Breast epithelium (tissue), 4 donors: ENCODE data around the gene MYH9. TPM values are rescaled to one million over a fixed set of nuclear protein-coding genes. Genes with fewer than 3 reads are reported as not detected.

ENCODE experiments used
- DNase-seq, 2 donors: peaks; one replicate each; pipeline ENCODE4 v3.0.0-alpha.2; 2019; ENCODE audit warnings: low spot score in 2 of 2
- H3K27ac ChIP-seq, 2 donors: fragments of 200-600 bp; sonication (generic) in 1 of 2; one replicate each; pipeline ENCODE4 v1.5.1; 2016 to 2019; ENCODE audit warnings: mild to moderate bottlenecking in 1 of 2
- H3K27me3 ChIP-seq, 2 donors: fragments of 200-600 bp; sonication (generic) in 1 of 2; one replicate each; pipeline versions ENCODE4 v1.5.1 to v1.6.0; 2017 to 2019; ENCODE audit warnings: control low read depth in 1 of 2, mild to moderate bottlenecking in 1 of 2
- H3K36me3 ChIP-seq: fragments of 200-600 bp; one replicate; pipeline ENCODE4 v1.5.1; 2019
- H3K4me1 ChIP-seq, 2 donors: fragments of 200-600 bp; sonication (generic); one replicate each; pipeline ENCODE4 v1.5.1; 2016 to 2019; ENCODE audit warnings: control low read depth in 1 of 2
- H3K4me3 ChIP-seq, 3 donors: fragments of 200-600 bp; sonication (generic); 1 replicate in 2 of 3; 2 replicates in 1 of 3; pipeline ENCODE4 v1.5.1; 2016 to 2019; ENCODE audit warnings: mild to moderate bottlenecking in 3 of 3, moderate library complexity in 2 of 3
- H3K9me3 ChIP-seq, 2 donors: fragments of 200-600 bp; sonication (generic) in 1 of 2; one replicate each; pipeline ENCODE4 v1.5.1; 2016 to 2019; ENCODE audit warnings: control low read depth in 1 of 2
- POLR2A ChIP-seq: fragments of 450-650 bp; IDR thresholded peaks from one replicate; pipeline ENCODE4 v1.6.1; 2016; ENCODE audit warnings: antibody characterized with exemption, mild to moderate bottlenecking, moderate library complexity
- POLR2AphosphoS5 ChIP-seq, 3 donors: sonication (generic); formaldehyde crosslinking; IDR thresholded peaks; one replicate each; pipeline ENCODE4 v1.6.1; 2017; ENCODE audit warnings: antibody characterized with exemption in 3 of 3
- intact Hi-C: fragments of 100-400 bp; cut with DNase I; formaldehyde crosslinking; loops from one replicate; pipeline ENCODE4 v1.15.1; 2023; ENCODE audit warnings: low total_unique reads
- total RNA-seq, 3 donors: library from RNA; depleted of rRNA; stranded (reverse); fragments of >200 nt; gene quantifications; one replicate each; pipeline ENCODE4 v1.1.0, GENCODE V29; 2016
- TF ChIP-seq, protein P1 (sequence below), 3 donors: fragments of 450-650 bp; IDR thresholded peaks; one replicate each; pipeline ENCODE4 v1.5.1; 2016 to 2017; ENCODE audit warnings: antibody characterized with exemption in 3 of 3, mild to moderate bottlenecking in 3 of 3, moderate library complexity in 3 of 3

Gene MYH9
- total RNA-seq, 3 donors from 2014 or later: 169 to 392 (median 268) TPM

DNA sequence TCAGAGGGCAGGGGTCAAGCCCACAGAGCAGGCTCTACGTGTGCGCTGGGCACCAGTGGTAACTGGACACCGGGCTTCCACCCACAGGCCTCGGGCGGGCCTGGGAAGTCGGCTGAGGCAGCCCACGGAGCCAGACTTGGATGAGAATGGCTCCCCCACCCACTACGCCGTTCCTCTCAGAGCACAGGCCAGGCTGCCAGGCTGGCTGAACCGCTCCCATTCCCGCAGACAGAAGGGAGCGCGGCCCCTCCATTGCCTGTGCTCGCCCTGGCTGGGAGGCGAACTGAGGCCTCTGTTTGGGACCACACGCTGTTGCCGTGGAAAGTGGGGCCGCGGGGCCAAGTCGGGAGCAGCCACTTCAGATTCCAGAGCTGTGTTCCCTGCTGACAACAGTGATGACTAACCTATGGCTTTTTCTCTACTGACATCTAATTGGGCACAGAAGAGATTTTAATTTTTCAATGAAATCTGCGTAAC lies 63.9 kb downstream of the MYH9 start:
- Histone ChIP-seq H3K4me1 (peaks cover 31 to 38% of the 10 kb centered on the region in 2 donors), H3K27me3 (no peaks in the 10 kb centered on the region), H3K27ac (peak overlapping the region; percentile 96 to 97), H3K9me3 (no peaks in the 10 kb centered on the region), H3K36me3 (peaks cover 6% of the 10 kb centered on the region), H3K4me3 (peak overlapping the region in 1 of 3 donors; percentile 44)
- TF ChIP-seq POLR2AphosphoS5 (IDR thresholded peaks at IDR 0.05) (peak in 1 of 3 donors; percentile 46), POLR2A (no peak)
- TF ChIP-seq, protein P1, sequence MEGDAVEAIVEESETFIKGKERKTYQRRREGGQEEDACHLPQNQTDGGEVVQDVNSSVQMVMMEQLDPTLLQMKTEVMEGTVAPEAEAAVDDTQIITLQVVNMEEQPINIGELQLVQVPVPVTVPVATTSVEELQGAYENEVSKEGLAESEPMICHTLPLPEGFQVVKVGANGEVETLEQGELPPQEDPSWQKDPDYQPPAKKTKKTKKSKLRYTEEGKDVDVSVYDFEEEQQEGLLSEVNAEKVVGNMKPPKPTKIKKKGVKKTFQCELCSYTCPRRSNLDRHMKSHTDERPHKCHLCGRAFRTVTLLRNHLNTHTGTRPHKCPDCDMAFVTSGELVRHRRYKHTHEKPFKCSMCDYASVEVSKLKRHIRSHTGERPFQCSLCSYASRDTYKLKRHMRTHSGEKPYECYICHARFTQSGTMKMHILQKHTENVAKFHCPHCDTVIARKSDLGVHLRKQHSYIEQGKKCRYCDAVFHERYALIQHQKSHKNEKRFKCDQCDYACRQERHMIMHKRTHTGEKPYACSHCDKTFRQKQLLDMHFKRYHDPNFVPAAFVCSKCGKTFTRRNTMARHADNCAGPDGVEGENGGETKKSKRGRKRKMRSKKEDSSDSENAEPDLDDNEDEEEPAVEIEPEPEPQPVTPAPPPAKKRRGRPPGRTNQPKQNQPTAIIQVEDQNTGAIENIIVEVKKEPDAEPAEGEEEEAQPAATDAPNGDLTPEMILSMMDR (IDR thresholded peaks at IDR 0.05): no peak
- no peak for DNase-seq
- intact Hi-C loops: loop anchor here (10.0 kb wide), 1 partner anchor 51 kb away; no protein-coding TSS in a partner anchor

- intact Hi-C loops: loop anchor here (10.0 kb wide), 1 partner anchor 51 kb away; no protein-coding TSS in a partner anchor
- H3K27ac ChIP-seq: peak overlapping the region; percentile 96 to 97
- DNase-seq: peak; percentile 78 to 81
- no peaks in the 10 kb centered on the region for H3K27me3 ChIP-seq
- TF ChIP-seq, protein P1 (IDR thresholded peaks at IDR 0.05): peak in 1 of 3 donors; percentile 32
- TF ChIP-seq POLR2A (peak; percentile 9), POLR2AphosphoS5 (IDR thresholded peaks at IDR 0.05) (peak; percentile 69 to 90 (median 74))
- H3K4me1 ChIP-seq: peaks cover 27 to 33% of the 10 kb centered on the region in 2 donors
- no peaks in the 10 kb centered on the region for H3K9me3 ChIP-seq
- H3K36me3 ChIP-seq: peaks cover 9% of the 10 kb centered on the region
- peak overlapping the region in 1 of 3 donors; percentile 44 for H3K4me3 ChIP-seq
These were observed 64.4 kb downstream of the MYH9 start for GRCh38 chr22:36323182-36323854.

GRCh38 chr22:36322602-36322915 lies 65.2 kb downstream of the MYH9 start:
- Histone ChIP-seq H3K27ac (peak overlapping the region; percentile 96 to 97), H3K4me3 (no peak overlapping the region), H3K4me1 (peaks cover 27 to 33% of the 10 kb centered on the region in 2 donors), H3K36me3 (peaks cover 16% of the 10 kb centered on the region), H3K27me3 (no peaks in the 10 kb centered on the region), H3K9me3 (no peaks in the 10 kb centered on the region)
- TF ChIP-seq, protein P1 (IDR thresholded peaks at IDR 0.05): no peak
- TF ChIP-seq POLR2A (no peak), POLR2AphosphoS5 (IDR thresholded peaks at IDR 0.05) (no peak)
- intact Hi-C loops: loop anchor here (10.0 kb wide), 1 partner anchor 52 kb away; no protein-coding TSS in a partner anchor
- no peak for DNase-seq

- DNase-seq: no peak
- intact Hi-C loops: loop anchor here (10.0 kb wide), 1 partner anchor 53 kb away; no protein-coding TSS in a partner anchor
- H3K27me3 ChIP-seq: no peaks in the 10 kb centered on the region
- H3K4me3 ChIP-seq: no peak overlapping the region
- TF ChIP-seq, protein P1 (IDR thresholded peaks at IDR 0.05): no peak
- peak in 2 of 3 donors; percentile 12 to 52 for TF ChIP-seq POLR2AphosphoS5 (IDR thresholded peaks at IDR 0.05)
- no peaks in the 10 kb centered on the region for H3K9me3 ChIP-seq
- H3K36me3 ChIP-seq: peaks cover 17% of the 10 kb centered on the region
- peaks cover 27 to 33% of the 10 kb centered on the region in 2 donors for H3K4me1 ChIP-seq
- peak overlapping the region; percentile 96 to 97 for H3K27ac ChIP-seq
These were observed 65.8 kb downstream of the MYH9 start for GRCh38 chr22:36321797-36322601.
